DND-41 (cell line): ENCODE data around the gene PLPPR1.

ENCODE experiments used
- CTCF ChIP-seq: IDR thresholded peaks from 2 replicates; pipeline ENCODE4 v1.5.1; 2012; ENCODE audit warnings: borderline replicate concordance, low read length, moderate library complexity, mild to moderate bottlenecking; ENCODE audit not compliant: poor library complexity, severe bottlenecking; ENCODE audit errors: extremely low read depth
- EZH2 ChIP-seq: IDR thresholded peaks from 3 replicates; pipeline ENCODE4 v1.6.1; 2012; ENCODE audit warnings: borderline replicate concordance, low read depth, mild to moderate bottlenecking, moderate library complexity, low read length, inconsistent platforms; ENCODE audit not compliant: severe bottlenecking

DNA sequence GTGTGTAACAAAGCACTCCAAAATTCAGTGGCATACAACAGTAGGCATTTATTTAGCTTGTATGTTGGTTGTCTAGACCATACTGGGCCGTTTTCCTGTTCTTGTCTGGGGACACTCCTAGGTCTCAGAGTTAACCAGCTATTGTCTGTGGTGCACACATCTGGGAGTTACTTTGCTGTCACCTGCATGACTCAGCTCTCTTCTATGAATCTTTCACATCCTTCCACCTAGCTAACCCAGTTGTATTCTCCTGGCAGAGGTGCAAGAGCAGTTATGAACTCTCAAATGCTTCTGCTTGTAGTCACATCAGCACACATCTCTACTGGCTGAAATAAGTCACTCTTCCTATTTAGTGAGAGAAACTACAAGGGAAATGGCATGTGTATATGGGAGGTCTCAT, 218.2 kb downstream of the PLPPR1 start:
- TF ChIP-seq CTCF (no peak), EZH2 (no peak)
